Measurements from ENCODE around the gene CLASRP.

Gene CLASRP

GRCh38 chr19:45063851-45064801 is 25.3 kb downstream of the CLASRP start:
- DNase-seq, result no peak

GRCh38 chr19:45066921-45067661 is 28.2 kb downstream of the CLASRP start:
- no peak for DNase-seq

DNA sequence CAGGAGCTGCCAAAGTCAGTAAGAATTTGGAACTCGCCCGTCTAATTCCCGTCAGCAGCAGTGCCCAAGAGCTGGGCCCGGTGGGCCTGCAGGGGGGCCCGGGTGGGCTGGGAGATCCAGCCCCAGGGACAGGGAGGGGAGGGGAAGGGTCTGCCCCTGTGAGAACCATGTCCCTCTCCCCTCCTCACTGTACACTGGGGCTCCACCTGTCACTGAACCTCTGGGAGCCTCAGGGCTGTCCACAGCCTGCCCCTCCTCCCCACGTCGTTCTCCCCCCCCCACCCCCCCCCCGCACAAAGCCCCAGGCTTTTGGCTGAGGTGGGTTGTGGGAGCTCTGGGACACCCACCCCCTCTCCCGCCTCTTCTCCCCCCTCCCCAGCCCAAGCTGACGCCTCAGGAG is 29.2 kb downstream of the CLASRP start:
- DNase-seq, result no peak

DNA sequence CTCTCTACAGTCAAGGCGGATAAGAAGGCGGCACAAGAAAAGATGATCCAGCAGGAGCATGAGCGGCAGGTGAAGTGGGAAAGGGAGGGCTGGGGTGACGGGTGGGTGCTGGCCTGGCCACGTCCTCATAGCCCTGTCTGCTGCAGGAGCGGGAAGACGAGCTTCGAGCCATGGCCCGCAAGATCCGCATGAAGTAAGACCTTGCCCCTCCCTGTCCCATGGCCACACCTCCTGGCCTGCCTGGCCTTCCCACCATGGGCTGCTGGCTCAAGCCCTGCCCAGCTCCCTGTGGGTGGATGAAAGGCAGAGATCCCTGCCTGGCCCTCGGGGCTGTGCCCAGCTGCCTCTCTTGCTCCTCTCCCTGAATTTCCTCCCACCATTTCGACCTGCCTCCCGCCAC is 30.2 kb downstream of the CLASRP start:
- no peak for DNase-seq

GRCh38 chr19:45070214-45070613 is 31.4 kb downstream of the CLASRP start:
- no peak for DNase-seq

DNA sequence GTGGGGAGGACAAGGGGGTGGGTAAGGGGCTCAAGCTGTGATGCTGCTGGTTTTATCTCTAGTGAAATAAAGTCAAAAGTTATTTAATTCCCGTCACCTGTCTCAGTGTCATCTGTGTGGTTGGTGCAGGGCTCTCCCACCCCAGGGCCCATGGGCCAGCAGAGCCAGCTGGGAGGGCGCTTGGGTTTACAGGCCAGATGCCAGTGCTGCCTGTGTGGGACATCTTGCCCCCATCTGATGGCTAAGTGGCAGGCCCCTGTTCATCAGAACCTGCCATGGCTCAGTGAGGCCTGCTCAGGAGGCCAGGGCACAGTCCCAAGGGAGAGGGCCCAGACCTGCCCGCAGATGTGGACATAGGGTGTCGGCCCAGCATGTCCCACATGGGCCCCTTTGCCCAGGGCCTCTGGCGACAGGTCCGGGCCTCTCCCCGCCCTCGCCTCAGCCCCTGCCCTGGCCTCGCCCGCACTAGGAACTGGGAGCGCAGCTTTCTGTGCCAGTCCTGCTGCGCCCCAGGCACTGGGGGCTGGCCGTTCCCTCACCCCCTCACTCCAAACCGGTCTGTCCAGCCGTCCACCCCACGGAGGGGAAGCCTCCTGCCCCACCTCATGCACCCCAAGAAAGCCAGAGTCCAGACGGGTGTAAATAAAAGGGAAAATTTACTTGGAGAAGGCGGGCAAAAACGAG is 32.2 kb downstream of the CLASRP start:
- no peak for DNase-seq

GRCh38 chr19:45071545-45071938 is 32.7 kb downstream of the CLASRP start:
- no peak for DNase-seq

- DNase-seq, result no peak
Measured at GRCh38 chr19:45071969-45072790, 33.3 kb downstream of the CLASRP start.

DNA sequence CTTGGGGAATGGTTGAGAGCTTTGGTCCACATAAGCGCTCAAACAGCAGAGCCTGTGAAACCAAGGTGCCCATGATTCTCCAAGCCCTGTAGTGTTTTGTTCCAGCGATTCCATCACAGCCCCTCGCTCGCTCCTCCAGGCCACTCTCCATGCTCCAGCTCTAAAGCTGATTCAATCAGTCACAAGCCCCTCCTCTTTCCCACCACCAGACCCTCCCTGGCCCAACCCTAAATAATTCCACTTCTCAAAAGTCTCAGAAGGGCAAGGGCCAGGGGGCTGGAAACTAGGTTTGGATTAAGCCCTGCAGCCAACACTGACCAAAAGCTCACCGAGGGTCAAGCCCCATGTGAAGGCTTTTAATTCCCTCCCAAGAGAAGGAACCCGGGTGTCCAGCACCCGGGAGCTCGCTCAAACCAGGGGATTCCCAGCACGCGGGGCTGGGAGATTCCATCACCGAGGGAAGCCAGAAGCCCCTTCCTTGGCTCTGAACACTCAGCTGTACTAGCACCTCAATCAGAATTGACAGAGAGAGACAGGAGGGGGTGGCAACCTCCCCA is 36.0 kb downstream of the CLASRP start:
- no peak for DNase-seq

- DNase-seq, result peak; percentile 34
Measured at GRCh38 chr19:45075301-45076028, 36.6 kb downstream of the CLASRP start.

- peak; percentile 89 for DNase-seq
Measured at GRCh38 chr19:45076029-45076850, 37.4 kb downstream of the CLASRP start, which contains the start of gene ZNF296. ZNF296 (minus strand) TSS chr19:45076478; CDS start chr19:45076373, 105 bp downstream.

DNA sequence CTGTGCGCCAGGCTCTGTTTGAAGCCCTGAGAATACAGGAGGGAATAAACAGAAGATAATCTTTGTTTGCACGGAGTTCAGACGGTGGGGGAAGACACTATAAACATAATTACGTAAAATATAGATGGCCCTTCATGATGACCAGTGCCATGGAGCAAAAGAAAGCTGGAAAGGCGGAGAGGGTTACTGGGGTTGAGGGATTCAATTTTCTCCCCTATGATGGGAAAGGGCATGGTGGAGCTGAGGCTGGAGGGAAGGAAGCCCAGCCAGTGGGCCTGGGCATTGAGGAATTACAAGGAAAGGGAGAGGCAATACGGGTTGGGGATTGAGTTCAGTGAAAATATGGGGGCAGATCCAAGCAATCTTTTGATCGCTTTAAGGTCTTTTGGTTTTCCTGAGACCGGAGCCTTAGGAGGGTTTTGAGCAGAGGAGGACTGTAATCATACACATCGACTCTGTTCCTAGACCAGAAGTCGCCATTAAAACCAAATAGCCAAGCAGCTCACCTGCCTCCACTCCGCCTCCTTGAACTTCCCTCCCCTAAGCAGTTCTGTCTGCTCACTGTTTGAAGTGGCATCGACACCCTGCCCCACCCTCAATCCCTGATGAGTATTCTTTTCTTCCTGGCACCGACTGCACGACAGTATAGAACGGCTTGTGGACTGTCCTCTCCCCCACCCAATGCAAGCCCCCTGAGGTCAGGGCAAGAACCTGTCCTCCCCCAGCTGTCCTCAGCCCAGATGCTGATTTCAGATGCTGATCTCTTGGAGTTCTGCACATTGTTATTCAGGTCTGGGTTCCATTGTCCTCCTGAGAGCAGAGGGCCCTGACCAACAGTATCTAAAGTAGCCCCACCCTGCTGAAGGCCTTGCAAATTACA is 38.2 kb downstream of the CLASRP start:
- DNase-seq, result peak; percentile 32

DNA sequence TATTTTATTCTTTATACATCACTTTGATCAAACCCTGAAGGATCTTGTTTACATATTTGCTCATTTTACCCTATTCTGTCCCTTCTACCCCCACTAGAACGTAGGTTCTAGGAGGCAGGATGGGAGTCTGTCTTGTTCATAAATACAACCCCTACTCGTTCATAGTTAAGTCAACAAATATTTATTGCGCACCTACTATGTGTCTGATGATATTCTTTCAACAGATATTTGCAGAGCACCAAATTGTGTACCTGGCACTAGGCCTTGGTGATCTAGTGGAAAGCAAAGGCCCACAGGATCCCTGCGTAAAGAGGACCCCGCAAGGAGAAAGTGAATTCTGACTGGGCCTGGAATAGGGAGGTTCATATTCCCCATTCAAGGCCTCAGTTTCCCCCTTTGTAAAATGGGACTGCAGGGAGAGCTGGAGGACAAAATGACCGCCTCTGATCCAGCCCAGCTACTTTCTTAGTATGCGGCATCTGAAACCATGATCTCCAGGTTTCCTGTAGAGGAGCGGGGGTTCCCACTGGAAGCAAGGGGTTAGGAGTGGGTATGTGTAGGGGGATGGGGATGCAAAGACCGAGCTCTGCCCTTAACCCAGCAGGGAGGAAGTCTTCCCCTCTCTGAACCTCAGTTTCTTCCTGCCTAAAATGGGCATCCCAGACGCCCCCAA is 39.7 kb downstream of the CLASRP start:
- no peak for DNase-seq

DNA sequence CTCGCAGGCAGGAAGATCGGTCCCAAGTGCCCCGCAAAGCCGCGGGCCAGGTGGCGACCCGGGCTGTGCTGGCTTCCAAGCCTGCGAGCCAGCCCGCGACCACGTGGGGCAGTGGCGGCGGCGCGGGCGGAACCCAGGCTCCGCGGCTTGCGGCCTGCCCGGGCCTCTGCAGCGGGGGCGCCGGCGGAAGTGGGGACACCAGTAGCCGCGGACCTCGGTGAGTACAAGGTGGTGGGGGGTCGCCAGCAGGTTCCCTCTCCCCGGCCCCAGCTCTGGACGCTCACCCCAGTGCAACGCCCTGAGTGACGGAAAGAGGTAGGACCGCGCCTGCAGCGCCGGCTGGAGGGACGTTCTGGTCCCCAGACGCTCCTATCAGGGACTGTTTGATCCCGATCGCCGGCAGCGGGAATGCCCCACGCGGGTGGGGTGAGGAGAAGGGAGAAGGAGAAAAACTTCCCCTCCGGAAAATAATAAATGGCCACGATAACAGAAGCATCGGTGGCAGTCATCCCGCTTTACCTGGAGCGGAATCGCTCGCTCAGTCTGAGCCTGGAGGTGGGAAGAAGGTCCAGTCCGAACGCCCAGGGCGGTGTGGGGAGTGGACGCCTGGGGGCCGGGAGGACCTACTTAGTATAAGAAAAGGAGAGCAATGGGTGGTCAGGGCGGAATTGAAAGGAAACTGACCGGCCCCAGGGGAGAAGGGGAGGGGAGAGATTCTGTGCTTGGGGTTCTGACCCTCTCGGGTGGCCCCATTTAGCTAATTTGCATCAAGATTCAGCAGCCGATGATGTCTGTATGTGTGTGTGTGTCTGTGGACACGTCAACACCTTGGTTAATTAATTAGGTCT is 40.4 kb downstream of the CLASRP start, which contains the start of gene GEMIN7:
GEMIN7 (plus strand) TSS at position 198 of the 848 bp plus-strand sequence. CDS start 10,855 bp downstream, outside the sequence.
- DNase-seq, result peak; percentile 78

- DNase-seq, result no peak
Measured at GRCh38 chr19:45079911-45080370, 41.1 kb downstream of the CLASRP start.

- no peak for DNase-seq
Measured at GRCh38 chr19:45082170-45082569, 43.3 kb downstream of the CLASRP start.

DNA sequence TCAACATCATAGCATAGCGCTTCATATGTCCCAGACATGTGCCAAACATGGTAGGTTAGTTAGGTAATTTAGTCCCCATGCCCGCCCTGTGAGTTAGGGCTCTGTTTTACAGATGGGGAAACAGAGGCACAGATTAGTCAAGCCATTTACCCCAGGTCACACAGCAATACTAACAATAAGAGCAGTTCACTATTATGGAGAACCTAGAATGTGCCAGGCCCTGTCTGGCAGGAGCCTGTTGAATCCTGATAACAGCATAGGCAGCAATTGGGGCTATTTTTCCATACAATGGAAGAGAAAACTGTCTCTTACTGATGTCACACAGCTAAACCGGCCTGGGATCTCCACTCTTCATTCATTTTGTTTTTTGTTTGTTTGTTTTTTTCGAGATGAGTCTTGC is 47.6 kb downstream of the CLASRP start:
- DNase-seq, result no peak

All from CD4-positive, alpha-beta T cell treated with Interleukin-6 for 4 hours (primary cell).